GM12864 (cell line): ENCODE measurements around the gene MPC2.
"Not testable (repeated sequence)": the region's sequence is repeated elsewhere in the genome, so short reads cannot be mapped to it uniquely, and the experiment has no call there.

ENCODE experiments used
- DNase-seq: peaks from one replicate; pipeline ENCODE4 v3.0.0-alpha.2; 2011; ENCODE audit warnings: low read depth
- H3K4me3 ChIP-seq: 2 replicates; pipeline ENCODE4 v1.5.1; 2011; ENCODE audit warnings: mild to moderate bottlenecking, low read depth, low read length, control low read depth
- CTCF ChIP-seq: IDR thresholded peaks from 2 replicates; pipeline ENCODE4 v1.5.1; 2011; ENCODE audit warnings: low read depth, mild to moderate bottlenecking, moderate library complexity, low read length, control low read depth, inconsistent platforms; ENCODE audit errors: missing control alignments

MPC2 gene

GRCh38 chr1:167881069-167881468 lies 55.8 kb downstream of the MPC2 start:
- H3K4me3 ChIP-seq, result no peak overlapping the region
- no peak for TF ChIP-seq CTCF
- no peak for DNase-seq

GRCh38 chr1:167880580-167881021 lies 56.3 kb downstream of the MPC2 start:
- DNase-seq, result no peak
- no peak overlapping the region for H3K4me3 ChIP-seq
- TF ChIP-seq CTCF, result no peak

- no peak for DNase-seq
- H3K4me3 ChIP-seq, result no peak overlapping the region
- no peak for TF ChIP-seq CTCF
Measured at GRCh38 chr1:167879508-167879907, 57.4 kb downstream of the MPC2 start.

GRCh38 chr1:167878372-167879160 lies 58.3 kb downstream of the MPC2 start:
- DNase-seq, result no peak
- TF ChIP-seq CTCF, result no peak
- no peak overlapping the region for H3K4me3 ChIP-seq

- H3K4me3 ChIP-seq, result no peak overlapping the region
- DNase-seq, result no peak
- no peak for TF ChIP-seq CTCF
Measured at GRCh38 chr1:167876597-167877175, 60.2 kb downstream of the MPC2 start.

GRCh38 chr1:167871331-167871730 lies 65.5 kb downstream of the MPC2 start:
- no peak for DNase-seq

GRCh38 chr1:167869157-167870001 lies 67.5 kb downstream of the MPC2 start:
- not testable (repeated sequence) for DNase-seq, H3K4me3 ChIP-seq

More at GRCh38 chr1:167871331-167871730, 65.5 kb downstream of the MPC2 start:
- H3K4me3 ChIP-seq, result no peak overlapping the region
- TF ChIP-seq CTCF, result no peak

- not testable (repeated sequence) for H3K4me3 ChIP-seq, DNase-seq
Measured at GRCh38 chr1:167866739-167867414, 70.0 kb downstream of the MPC2 start.
